Measurements from ENCODE around the gene STX11. TPM values are rescaled to one million over a fixed set of nuclear protein-coding genes. Genes with fewer than 3 reads are reported as not detected.

STX11 gene
- total RNA-seq, 1 experiment from 2014 or later: 1.3 TPM

DNA sequence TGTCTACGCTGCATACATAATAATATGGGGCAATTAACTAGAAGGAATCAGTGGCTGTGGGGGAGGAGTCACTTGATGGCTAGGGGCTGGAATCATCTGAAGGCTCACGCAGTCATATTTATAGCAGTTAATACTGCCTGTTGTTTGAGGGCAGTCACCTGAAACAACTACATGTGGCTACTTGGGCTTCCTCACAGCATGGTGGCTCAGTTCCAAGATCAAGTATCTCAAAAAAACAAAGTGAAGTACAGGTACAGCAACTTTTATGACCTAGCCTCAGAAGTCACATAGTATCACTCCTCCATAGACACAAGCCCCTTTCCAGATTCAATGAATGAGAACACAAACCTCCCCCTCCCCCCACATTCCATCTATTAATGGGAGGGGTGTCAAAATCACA lies 63.7 kb downstream of the STX11 start:
- H3K36me3 ChIP-seq (ENCODE audit: control insufficient read depth, insufficient read depth, low read length): no peaks in the 10 kb centered on the region
- H3K27me3 ChIP-seq (replicated peaks; ENCODE audit: control insufficient read depth, insufficient read depth, low read length): no peaks in the 10 kb centered on the region
- peaks cover 34% of the 10 kb centered on the region for H3K4me1 Mint-ChIP-seq (ENCODE audit: low read depth, unreplicated experiment)
- no peak for DNase-seq
- intact Hi-C loops (cut with micrococcal nuclease; ENCODE audit: unreplicated experiment): loop anchor here (10.0 kb wide), 1 partner anchor 201 kb away; no protein-coding TSS in a partner anchor
- no peak overlapping the region for H3K27ac Mint-ChIP-seq (ENCODE audit: unreplicated experiment)
- no peak overlapping the region for H3K4me3 Mint-ChIP-seq (ENCODE audit: unreplicated experiment)
- CTCF ChIA-PET: no interaction called here
- TF ChIP-seq, protein P1, sequence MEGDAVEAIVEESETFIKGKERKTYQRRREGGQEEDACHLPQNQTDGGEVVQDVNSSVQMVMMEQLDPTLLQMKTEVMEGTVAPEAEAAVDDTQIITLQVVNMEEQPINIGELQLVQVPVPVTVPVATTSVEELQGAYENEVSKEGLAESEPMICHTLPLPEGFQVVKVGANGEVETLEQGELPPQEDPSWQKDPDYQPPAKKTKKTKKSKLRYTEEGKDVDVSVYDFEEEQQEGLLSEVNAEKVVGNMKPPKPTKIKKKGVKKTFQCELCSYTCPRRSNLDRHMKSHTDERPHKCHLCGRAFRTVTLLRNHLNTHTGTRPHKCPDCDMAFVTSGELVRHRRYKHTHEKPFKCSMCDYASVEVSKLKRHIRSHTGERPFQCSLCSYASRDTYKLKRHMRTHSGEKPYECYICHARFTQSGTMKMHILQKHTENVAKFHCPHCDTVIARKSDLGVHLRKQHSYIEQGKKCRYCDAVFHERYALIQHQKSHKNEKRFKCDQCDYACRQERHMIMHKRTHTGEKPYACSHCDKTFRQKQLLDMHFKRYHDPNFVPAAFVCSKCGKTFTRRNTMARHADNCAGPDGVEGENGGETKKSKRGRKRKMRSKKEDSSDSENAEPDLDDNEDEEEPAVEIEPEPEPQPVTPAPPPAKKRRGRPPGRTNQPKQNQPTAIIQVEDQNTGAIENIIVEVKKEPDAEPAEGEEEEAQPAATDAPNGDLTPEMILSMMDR (IDR thresholded peaks at IDR 0.05; ENCODE audit: insufficient read depth in 1 of 2, low read depth in 1 of 2, low read length in 1 of 2, severe bottlenecking in 1 of 2, unreplicated experiment in 1 of 2): no peak
- no TSS peak for BruUV-seq (replicated peaks)
- no peaks in the 10 kb centered on the region for H3K9me3 Mint-ChIP-seq (ENCODE audit: unreplicated experiment)
- no peak overlapping the region for H3K4me3 ChIP-seq (ENCODE audit: low read depth, low read length)
- H3K9me3 ChIP-seq: no peaks in the 10 kb centered on the region
- POLR2A ChIA-PET: no interaction called here
- peaks cover 7% of the 10 kb centered on the region for H3K4me1 ChIP-seq
- peaks cover 6% of the 10 kb centered on the region for H3K27me3 Mint-ChIP-seq (ENCODE audit: insufficient read depth, unreplicated experiment)
- H3K36me3 Mint-ChIP-seq (ENCODE audit: insufficient read depth, unreplicated experiment): peaks cover 23% of the 10 kb centered on the region

- Histone ChIP-seq H3K27me3 (replicated peaks; ENCODE audit: control insufficient read depth, insufficient read depth, low read length) (no peaks in the 10 kb centered on the region), H3K4me3 (ENCODE audit: low read depth, low read length) (no peak overlapping the region; the same call in 1 of the 2 replicates), H3K9me3 (no peaks in the 10 kb centered on the region), H3K4me1 (peaks cover 7% of the 10 kb centered on the region), H3K36me3 (ENCODE audit: control insufficient read depth, insufficient read depth, low read length) (no peaks in the 10 kb centered on the region)
- POLR2A ChIA-PET: no interaction called here
- CTCF ChIA-PET: interaction anchor here (0.6 to 2.1 kb wide), 2 partner anchors 72 to 110 kb away, joined by 3 to 15 read pairs; no protein-coding TSS in a partner anchor
- Mint-ChIP-seq H3K27me3 (ENCODE audit: insufficient read depth, unreplicated experiment) (peaks cover 6% of the 10 kb centered on the region), H3K4me1 (ENCODE audit: low read depth, unreplicated experiment) (peaks cover 34% of the 10 kb centered on the region), H3K36me3 (ENCODE audit: insufficient read depth, unreplicated experiment) (peaks cover 23% of the 10 kb centered on the region), H3K4me3 (ENCODE audit: unreplicated experiment) (peak overlapping the region; percentile 86), H3K9me3 (ENCODE audit: unreplicated experiment) (no peaks in the 10 kb centered on the region), H3K27ac (ENCODE audit: unreplicated experiment) (peak overlapping the region; percentile 90)
- intact Hi-C loops (cut with micrococcal nuclease; ENCODE audit: unreplicated experiment): loop anchor here (5.0 to 10.0 kb wide), 2 partner anchors 117 to 200 kb away; no protein-coding TSS in a partner anchor
- no peak for DNase-seq
- TF ChIP-seq, protein P1 (IDR thresholded peaks at IDR 0.05; ENCODE audit: insufficient read depth in 1 of 2, low read depth in 1 of 2, low read length in 1 of 2, severe bottlenecking in 1 of 2, unreplicated experiment in 1 of 2): no peak
- no TSS peak for BruUV-seq (replicated peaks)
Observed at GRCh38 chr6:144214622-144215401, 64.5 kb downstream of the STX11 start.

DNA sequence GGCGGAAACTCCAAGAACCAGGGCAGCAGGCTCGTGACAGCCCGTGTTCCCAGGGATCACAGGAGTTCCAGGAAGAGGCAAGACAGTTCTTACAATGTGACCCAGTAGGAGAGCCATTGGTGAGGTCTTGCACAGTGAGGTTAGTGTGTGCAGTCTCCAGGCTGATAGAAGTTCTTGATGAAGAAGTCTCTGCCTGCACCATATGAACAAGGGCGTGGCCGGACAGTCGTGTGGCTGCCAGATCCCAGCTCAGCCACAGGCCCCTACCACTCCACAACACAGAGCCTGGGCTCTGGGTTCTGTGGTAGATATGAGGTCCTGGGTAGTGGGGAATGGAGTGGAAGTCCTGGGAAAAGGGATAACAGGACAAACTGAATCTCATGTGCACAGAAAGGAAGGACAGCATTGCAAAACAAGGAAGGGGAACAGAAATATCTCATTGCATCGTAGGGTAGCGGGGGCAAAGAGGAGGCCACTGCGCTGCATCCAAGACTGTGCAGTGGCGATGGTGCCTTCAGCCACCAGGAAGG lies 65.2 kb downstream of the STX11 start:
- POLR2A ChIA-PET: no interaction called here
- CTCF ChIA-PET: interaction anchor here (1.7 to 2.1 kb wide), 3 partner anchors 71 to 266 kb away, joined by 7 to 15 read pairs (median 10); no protein-coding TSS in a partner anchor
- TF ChIP-seq, protein P1 (IDR thresholded peaks at IDR 0.05; ENCODE audit: insufficient read depth in 1 of 2, low read depth in 1 of 2, low read length in 1 of 2, severe bottlenecking in 1 of 2, unreplicated experiment in 1 of 2): no peak
- BruUV-seq (replicated peaks): no TSS peak
- no peaks in the 10 kb centered on the region for H3K9me3 ChIP-seq
- DNase-seq: no peak
- H3K4me3 ChIP-seq (ENCODE audit: low read depth, low read length): peak overlapping the region; percentile 70
- peaks cover 7% of the 10 kb centered on the region for H3K4me1 ChIP-seq
- no peaks in the 10 kb centered on the region for H3K27me3 ChIP-seq (replicated peaks; ENCODE audit: control insufficient read depth, insufficient read depth, low read length)
- H3K27ac Mint-ChIP-seq (ENCODE audit: unreplicated experiment): peak overlapping the region; percentile 90
- intact Hi-C loops (cut with micrococcal nuclease; ENCODE audit: unreplicated experiment): loop anchor here (5.0 to 10.0 kb wide), 2 partner anchors 117 to 199 kb away; no protein-coding TSS in a partner anchor
- H3K36me3 Mint-ChIP-seq (ENCODE audit: insufficient read depth, unreplicated experiment): peaks cover 23% of the 10 kb centered on the region
- H3K9me3 Mint-ChIP-seq (ENCODE audit: unreplicated experiment): no peaks in the 10 kb centered on the region
- H3K4me1 Mint-ChIP-seq (ENCODE audit: low read depth, unreplicated experiment): peaks cover 34% of the 10 kb centered on the region
- no peaks in the 10 kb centered on the region for H3K36me3 ChIP-seq (ENCODE audit: control insufficient read depth, insufficient read depth, low read length)
- H3K4me3 Mint-ChIP-seq (ENCODE audit: unreplicated experiment): peak overlapping the region; percentile 86
- peaks cover 6% of the 10 kb centered on the region for H3K27me3 Mint-ChIP-seq (ENCODE audit: insufficient read depth, unreplicated experiment)

Data from Caco-2 (cell line).